SIG-M5 treated with dmso at 0.1 percent for 504 hours (cell line): ENCODE results near the gene APPL2.
"Not testable (repeated sequence)": the region's sequence is repeated elsewhere in the genome, so short reads cannot be mapped to it uniquely, and the experiment has no call there.

Experiments
- DNase-seq: peaks from one replicate; lab custom pipeline; 2025; ENCODE audit not compliant: unreplicated experiment; lab: John Stamatoyannopoulos, UW

APPL2 gene

DNA sequence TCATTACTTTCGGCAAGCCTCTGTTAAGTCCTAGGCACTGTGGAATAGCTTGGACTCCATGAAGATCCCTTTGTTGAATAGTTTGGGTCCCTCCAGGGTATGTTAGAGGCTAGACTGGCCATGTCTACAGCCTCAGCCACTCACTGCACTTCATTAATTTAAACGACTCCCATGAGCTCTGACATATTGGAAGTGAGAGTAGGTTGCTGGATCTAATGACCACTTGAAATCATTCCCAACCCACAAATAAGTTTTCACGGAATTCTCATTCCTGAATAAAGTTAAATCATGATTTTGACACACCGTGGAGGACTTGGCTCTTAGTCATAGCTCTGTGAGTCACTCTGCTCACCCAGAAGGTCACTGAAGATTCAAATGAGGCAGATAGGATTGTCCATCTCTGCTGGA lies 21.4 kb upstream of the APPL2 start:
- no peak for DNase-seq

DNA sequence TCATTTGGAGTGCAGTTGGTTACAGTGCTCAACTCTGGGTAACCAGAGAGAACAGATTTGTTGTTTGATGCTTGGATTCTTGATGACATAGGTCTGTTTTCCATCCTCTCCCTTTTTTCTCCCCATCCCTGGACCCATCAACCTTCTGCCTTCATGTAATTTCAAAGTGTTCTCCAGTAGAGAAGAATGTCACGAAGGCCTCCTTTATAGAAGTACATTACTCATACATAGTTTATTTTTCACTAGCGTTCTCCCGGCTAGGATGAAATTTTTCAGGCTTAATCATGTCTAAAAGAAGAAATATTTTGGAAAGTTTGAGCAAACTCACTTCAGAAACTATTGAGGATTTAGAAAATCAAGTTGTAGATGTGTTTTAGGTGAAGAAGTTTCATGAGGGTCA lies 20.9 kb upstream of the APPL2 start:
- no peak for DNase-seq

- DNase-seq, result not testable (repeated sequence)
Observed at GRCh38 chr12:105256431-105256830, 20.5 kb upstream of the APPL2 start.

DNA sequence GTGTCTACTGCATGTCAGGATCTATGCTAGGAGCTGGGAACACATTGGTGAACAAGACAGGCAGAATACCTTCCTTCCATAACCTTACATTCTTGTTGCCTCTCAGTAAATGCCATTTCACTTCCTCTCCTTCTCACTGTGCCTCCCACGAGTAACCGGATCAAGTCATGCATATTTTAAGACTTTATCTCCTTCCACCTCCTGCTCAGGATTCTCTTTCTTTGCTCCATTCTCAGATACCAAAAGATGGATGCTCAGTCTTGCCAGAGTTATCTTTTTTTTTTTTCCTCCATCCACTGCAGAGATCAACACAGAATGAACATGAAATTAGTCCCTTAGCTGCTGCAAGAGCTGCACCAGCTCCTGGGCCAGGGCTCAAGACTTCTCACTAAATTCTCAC lies 20.0 kb upstream of the APPL2 start:
- DNase-seq, result no peak

DNA sequence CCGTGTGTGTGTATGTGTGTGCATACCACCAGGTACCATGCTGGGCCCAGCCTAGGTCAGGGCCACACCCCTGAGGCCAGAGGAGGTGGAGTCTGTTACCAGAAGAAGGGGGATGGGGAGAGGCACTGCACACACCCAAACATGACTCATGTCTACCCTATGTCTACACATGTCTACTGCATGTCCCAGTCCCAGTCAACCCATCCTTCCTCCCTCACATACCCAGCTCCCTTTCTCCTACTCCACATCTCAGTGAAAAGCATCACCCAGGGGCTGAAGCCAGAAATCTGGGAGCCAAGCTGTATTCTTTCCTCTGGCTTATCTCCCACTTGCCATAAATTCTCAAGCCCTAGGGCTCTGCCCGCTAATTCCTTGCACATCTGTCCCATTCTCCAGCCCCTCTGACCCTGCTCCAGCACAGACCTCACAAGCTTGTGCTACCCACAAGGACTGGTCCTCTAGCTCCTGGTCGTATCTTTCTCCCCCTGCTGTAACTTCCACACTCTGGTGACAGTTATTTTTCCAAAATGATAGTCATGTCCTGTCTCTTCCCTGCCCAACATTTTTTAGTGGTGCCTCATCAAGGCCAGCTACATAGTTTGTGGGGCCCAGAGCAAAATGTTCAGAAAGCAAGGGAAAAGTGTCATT lies 18.0 kb upstream of the APPL2 start:
- no peak for DNase-seq

DNA sequence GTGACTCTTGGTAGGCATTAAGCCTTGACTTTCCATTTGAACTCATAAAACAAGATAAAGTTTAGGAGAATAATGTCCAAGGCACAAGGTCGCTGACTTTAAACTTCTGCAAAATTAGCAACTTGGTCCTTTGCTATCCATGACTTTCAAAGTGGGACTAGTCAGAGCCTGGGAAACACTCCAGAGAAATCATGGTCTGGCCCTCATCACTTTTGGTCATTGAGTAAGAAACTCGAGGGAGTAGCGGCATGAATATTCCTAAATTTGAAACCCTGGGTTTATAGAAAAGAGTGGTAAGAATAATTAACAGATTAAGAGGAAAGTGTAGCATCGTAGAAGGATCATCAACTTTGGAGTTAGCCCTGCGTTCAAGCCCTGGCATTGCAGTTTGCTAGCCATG lies 16.9 kb upstream of the APPL2 start:
- no peak for DNase-seq

DNA sequence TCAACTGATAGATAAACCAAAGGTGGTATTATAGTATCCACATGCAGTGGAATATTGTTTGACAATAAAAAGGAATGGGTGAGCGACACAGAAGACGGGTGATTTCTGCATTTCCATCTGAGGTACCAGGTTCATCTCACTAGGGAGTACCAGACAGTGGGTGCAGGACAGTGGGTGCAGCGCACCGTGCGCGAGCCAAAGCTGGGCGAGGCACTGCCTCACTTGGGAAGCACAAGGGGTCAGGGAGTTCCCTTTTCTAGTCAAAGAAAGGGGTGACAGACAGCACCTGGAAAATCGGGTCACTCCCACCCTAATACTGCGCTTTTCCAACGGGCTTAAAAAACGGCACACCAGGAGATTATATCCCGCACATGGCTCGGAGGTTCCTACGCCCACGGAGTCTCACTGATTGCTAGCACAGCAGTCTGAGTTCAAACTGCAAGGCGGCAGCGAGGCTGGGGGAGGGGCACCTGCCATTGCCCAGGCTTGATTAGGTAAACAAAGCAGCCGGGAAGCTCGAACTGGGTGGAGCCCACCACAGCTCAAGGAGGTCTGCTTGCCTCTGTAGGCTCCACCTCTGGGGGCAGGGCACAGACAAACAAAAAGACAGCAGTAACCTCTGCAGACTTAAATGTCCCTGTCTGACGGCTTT lies 9.9 kb upstream of the APPL2 start:
- not testable (repeated sequence) for DNase-seq

GRCh38 chr12:105245291-105245690 lies 9.3 kb upstream of the APPL2 start:
- no peak for DNase-seq

DNA sequence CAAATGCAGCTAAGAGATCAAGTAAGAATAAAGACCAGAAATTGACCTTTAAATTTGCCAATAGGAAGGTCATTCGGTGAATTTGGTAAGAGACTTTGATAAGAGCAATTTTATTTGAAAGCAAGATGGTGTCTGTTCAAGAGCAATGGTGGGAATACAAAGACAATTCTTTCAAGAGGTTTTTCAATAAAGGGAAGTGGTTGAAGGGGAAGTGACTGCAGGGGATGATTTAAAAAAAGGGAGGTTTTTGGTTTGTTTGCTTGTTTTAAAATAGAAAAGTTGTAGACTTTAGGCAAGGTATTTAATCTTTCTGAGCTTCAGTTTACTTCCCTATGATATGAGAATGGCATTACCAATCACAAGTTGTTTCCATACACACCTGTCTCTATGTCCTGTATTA lies 4.3 kb upstream of the APPL2 start:
- peak; percentile 69 for DNase-seq

DNA sequence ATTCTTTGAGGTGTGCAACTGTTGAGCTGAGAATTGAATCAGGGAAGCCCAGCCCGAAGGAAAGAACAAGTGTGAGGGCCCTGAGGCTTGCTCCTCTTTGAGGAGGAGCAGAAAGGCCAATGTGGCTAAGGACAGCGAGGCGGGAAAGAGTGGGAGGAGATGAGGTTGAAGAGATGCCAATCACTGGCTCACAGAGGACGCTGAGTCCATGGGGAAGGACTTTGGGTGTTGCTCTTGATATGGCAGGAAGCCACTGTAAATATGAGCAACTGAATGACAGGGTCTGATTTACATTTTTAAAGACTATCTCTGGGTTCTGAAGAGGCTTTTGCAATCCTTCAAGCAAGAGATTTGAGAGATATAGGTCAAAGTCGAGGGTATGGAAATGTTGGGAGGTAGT lies 3.3 kb upstream of the APPL2 start:
- no peak for DNase-seq

- no peak for DNase-seq
Observed at GRCh38 chr12:105237666-105238065, 1.7 kb upstream of the APPL2 start.

DNA sequence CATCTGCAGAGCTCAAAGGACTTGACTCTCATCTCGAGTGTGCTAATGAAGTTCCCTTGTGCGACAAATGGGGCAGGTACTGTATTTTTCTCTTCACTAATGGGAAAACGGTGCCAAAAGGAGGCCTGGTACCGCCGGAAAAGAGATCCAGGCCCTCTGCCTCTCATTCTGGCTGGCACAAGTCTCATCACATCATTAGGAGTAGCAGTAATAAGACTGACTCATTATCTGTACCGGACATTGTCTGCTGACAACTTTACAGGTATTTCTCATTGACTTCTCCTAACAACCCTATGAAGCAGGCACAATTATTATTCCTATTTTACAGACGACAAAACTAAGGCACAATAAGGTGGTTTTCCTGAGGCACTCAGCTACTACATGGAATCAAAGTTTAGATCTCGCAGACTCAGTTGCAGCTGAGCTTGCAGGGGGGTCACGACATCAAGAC lies 668 bp downstream of the APPL2 start:
- peak; percentile 17 for DNase-seq

DNA sequence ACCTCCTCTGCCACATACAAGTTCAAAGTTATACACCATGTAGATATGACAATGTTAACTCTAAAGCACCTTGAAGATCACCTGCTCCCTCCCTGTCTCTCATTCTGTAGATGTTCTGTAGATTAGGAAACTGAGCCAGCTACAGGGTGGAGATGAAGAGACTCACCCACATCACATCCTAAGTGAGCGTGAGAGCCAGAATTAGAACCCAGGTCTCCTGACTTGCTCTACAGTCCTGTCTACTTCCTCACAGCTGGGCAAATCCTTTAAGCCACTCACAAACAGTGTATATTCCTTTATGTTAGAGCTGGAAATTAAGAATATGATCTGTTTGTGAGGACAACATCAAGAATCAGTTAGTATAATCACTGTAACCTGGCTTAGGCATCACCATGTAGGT lies 1.8 kb downstream of the APPL2 start:
- no peak for DNase-seq

DNA sequence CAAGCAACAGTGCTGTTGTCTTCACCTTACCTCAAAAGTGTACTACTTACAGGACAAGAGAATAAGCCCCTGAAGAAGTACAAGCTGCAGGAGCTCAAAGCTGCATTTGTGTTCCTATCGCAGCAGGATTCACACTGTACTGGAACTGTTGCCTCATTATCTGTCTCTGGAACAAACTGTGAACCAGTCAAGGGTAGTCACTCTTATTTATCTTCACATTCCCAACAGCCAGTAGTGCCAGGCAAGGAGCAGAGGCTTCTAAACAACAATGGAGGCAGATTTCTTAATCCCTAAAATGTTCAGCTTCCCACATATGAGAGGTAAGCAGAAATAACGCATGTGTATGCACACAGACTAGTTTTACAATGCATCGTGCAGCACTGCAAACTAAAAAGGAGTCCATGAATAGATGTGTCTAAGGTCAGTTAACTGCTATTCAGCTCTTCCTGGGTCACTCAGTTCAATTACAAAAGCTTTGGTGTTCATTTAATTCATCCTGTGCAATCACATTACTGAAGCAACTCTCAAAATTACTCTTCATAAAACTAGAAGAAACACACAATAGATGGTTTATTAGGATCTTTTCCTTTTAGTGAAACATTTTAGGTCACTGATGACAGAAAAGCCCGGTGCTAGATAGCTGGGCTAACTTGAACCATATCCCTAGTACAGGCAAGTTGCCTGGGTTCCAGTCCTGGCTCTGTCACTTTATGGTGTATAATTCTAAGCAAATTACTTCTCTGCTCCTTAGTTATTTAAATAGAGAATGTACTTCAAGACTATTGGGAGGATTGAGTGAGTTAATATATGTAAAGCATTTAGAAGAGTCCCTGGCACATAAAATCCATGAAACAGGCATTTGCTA lies 2.7 kb downstream of the APPL2 start:
- no peak for DNase-seq

DNA sequence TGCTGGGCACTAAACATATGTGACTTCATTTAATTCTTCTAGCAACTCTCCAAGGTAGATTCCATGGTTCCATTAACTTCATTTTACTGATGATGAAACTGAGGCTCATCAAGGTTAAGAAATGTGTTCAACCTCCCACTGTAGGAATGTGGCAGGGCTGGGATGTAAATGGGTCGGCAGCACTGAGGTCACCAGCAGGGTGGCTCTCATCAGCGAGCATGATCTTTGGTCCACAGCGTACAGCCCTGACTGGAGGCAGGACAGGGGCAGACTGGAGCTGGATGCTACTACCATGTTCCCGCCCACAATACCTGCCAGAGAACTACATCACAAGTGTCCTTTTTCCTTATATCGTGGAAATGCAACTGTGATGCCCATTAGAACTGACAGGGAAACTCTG lies 4.6 kb downstream of the APPL2 start:
- no peak for DNase-seq

GRCh38 chr12:105229371-105229770 lies 6.6 kb downstream of the APPL2 start:
- DNase-seq, result no peak

- no peak for DNase-seq
Observed at GRCh38 chr12:105228966-105229365, 7.0 kb downstream of the APPL2 start.

DNA sequence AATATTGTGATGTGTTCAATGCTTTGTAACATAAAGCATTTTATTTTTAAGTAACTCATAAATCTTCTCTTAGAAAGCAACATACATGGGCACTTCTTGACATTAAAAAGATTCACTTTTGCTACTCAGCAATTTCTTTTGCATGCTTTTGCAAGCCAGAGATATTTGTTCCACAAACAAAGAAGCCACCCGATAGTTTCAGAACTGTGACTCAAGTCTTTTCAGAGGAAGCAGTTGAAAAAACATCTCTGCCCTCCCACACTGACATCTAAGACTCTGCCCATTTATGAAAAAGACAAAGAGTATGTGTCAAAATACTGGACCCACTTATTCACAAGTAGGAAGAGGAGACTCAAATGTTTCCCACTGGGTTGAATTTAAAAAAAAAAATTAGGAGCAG lies 7.5 kb downstream of the APPL2 start:
- no peak for DNase-seq

DNA sequence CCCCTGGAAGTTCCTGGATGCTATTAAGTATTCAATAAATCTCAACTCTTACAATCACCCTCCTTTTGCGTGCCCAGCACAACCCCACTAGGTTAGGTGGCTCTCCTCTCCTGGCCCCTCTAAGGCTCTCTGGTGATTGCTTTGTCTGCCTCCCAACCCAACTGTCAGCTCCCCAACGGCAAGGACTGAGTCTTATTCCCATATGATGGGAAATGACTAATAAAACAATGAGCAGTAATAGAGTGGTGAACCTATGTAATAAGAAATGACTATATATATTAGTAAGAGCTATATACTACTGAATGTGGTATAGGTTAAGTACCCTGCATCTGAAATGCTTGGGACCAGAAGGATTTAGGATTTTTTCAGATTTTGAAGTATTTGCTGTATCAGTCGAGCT lies 8.1 kb downstream of the APPL2 start:
- no peak for DNase-seq

DNA sequence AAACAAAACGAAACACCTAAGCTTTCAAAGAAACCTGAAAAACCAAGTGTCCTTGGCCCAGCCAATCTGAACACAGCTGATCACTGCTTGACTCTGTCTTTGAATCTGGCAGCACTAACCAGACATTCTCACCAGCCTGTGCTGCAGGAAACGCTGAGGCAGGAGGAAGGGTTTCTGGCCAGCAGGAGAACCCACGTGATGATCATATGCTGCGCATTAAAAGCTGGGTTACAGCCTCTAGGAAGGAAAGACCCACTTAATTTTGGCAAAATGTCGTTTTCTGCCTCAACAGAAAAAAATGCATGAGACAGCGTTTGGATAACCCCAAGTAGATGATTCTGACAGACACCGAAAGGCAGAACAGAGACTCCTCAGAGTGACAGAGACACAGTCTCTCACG lies 9.8 kb downstream of the APPL2 start:
- DNase-seq, result no peak

DNA sequence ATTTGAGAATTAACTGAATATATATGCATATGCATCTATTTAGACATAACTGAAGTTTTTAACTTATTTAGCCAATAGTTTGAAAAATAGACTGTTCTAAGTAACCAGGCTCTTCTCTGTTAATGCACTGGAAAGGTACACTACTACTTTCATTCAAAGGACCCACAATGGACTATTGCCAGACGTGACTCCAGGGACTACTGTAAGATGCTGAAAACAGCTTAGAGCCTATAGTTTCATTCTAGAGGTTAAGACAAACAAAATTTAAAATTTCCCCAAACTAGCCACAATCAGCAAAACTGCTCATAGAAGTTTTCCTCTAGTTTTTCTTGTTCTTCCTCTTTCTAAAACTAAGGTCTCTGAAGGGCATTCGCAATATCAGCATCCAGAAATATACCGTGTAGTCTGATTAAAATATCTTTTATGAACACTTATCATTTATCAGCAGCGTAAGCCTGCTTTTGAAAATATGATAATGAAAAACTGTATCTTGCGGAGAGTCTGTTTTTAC lies 10.4 kb downstream of the APPL2 start:
- DNase-seq, result peak; percentile 31

DNA sequence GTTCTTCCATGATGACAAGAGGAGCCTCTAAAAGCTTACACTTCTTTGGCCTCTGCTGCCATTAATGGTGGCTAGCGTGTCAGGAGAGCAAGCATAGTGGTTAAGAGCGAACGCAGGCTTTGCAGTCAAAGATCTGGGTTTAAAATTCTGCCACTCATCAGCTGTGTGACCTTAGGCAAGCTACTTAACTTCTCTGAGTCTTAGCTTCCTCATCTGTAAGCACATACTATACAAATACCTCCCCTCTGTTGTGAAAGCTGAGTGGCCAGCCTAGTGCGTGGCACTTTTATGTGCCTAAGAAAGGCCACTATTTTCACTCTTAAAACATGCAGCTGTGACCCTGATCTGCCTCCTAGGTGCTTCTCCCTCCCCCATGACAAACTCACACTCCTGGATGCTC lies 11.6 kb downstream of the APPL2 start:
- no peak for DNase-seq
